C4-2B (cell line): ENCODE data around the gene ME3.

Experiments
- ZFX ChIP-seq: fragments of 450-650 bp; IDR thresholded peaks from 2 replicates; pipeline ENCODE4 v1.6.1; 2017
- TF ChIP-seq, protein P1 (sequence below): fragments of 450-650 bp; conservative IDR thresholded peaks from 2 replicates; pipeline ENCODE4 v1.5.1; 2017; ENCODE audit warnings: mild to moderate bottlenecking

DNA sequence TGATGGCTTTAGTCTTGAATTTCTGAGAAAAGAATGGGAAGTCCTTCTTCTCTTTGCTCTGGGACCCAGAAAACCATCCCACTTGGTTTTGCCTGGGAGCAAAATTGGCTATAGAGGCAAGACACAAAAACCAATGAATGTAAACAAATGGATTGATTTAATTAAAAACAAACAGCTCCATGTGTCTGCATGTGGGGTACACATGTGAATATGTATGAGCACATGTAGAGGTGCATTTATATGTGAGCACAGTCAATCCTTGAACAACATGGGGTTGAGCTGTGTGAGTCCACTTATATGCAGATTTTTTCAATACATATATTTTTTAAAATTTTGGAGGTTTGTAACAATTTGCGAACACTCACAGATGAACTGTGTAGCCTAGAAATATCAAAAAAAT, 210.5 kb downstream of the ME3 start:
- TF ChIP-seq, protein P1, sequence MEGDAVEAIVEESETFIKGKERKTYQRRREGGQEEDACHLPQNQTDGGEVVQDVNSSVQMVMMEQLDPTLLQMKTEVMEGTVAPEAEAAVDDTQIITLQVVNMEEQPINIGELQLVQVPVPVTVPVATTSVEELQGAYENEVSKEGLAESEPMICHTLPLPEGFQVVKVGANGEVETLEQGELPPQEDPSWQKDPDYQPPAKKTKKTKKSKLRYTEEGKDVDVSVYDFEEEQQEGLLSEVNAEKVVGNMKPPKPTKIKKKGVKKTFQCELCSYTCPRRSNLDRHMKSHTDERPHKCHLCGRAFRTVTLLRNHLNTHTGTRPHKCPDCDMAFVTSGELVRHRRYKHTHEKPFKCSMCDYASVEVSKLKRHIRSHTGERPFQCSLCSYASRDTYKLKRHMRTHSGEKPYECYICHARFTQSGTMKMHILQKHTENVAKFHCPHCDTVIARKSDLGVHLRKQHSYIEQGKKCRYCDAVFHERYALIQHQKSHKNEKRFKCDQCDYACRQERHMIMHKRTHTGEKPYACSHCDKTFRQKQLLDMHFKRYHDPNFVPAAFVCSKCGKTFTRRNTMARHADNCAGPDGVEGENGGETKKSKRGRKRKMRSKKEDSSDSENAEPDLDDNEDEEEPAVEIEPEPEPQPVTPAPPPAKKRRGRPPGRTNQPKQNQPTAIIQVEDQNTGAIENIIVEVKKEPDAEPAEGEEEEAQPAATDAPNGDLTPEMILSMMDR: no peak
- TF ChIP-seq ZFX: no peak
